ENCODE results near the gene HINT2.

Gene HINT2

DNA sequence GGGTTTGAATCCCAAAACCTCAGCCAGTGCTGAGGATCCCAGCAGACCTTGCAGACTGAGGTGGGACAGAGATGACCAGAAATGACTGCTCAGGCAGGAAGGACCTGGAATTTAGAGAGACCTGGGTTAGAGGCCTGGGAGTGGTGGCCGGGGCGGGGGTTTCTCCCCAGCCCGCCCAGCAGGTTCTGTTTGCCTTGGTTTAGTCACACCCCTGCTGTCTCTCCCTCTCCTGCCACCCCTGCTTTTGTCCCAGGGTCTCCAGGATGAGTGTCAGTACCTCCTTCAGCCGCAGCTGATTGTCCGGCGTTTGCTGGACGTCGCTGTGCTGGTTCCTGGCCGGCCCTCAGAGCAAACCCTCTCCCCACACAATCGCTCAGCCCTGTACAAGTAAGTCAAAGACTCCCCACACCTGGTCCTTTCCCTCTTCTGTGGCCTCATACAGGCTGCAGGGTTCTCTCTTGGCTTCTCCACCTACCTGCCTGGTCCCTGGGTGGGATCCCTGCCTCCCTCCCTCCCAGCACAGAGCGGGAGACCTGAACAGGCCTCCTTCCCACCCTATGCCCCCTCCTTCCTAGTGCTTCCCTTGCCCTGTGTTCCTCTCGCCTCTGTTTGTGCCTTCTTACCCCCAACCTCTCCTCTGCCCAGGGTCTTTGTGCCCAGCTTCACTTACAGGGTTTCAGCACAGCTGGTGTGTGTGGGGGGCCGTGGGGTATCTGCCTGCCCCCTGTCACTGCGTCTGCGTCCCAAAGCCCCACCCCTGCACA lies 26.2 kb upstream of the HINT2 start:
- no peak for FAIRE-seq
- TF ChIP-seq, protein P1, sequence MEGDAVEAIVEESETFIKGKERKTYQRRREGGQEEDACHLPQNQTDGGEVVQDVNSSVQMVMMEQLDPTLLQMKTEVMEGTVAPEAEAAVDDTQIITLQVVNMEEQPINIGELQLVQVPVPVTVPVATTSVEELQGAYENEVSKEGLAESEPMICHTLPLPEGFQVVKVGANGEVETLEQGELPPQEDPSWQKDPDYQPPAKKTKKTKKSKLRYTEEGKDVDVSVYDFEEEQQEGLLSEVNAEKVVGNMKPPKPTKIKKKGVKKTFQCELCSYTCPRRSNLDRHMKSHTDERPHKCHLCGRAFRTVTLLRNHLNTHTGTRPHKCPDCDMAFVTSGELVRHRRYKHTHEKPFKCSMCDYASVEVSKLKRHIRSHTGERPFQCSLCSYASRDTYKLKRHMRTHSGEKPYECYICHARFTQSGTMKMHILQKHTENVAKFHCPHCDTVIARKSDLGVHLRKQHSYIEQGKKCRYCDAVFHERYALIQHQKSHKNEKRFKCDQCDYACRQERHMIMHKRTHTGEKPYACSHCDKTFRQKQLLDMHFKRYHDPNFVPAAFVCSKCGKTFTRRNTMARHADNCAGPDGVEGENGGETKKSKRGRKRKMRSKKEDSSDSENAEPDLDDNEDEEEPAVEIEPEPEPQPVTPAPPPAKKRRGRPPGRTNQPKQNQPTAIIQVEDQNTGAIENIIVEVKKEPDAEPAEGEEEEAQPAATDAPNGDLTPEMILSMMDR (IDR thresholded peaks at IDR 0.05; ENCODE audit: insufficient read depth, missing control alignments), result no peak
- no peak for DNase-seq (ENCODE audit: insufficient read length, low spot score)

DNA sequence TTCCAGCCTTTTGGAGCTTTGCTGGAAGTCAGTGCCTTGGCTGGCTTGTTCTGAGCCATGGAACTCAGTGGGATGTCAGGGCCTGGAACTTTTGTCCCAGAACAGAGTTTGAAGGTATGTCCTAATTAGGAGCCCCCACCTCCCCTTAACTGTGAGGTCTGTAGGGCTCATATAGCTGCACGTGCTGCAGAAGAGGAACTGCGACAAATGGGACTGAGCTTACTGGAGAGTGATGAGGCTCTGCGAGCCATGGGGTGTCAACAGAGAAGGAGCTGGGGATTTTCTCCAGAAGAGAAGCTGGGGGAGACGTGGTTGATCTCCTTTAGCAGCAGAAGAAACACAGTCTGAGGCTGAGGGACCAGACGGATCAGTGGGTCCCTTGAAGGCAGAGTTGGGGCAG lies 25.1 kb upstream of the HINT2 start:
- TF ChIP-seq, protein P1 (IDR thresholded peaks at IDR 0.05; ENCODE audit: insufficient read depth, missing control alignments), result no peak
- DNase-seq (ENCODE audit: insufficient read length, low spot score) (no peak), FAIRE-seq (no peak)

DNA sequence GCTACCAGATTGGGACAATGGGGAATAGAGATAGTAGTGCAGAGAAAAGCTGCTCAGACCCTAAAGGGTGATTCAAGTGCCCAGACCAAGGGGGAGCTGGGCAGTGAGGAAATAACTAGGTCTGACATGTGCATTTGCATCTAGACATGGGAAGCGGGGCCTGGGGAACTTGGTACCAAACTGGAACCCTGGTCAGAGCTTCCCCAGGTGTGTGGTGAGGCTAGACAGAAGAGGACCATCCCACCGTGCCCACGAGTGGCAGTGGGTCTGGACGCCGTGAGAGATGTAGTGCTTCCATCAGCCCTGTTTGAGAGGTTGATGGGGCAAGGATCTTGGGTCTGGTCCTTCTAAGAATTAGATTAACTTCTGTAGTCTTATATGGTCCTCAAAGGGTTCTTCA lies 21.8 kb upstream of the HINT2 start:
- FAIRE-seq, result no peak
- DNase-seq (ENCODE audit: insufficient read length, low spot score), result no peak
- TF ChIP-seq, protein P1 (IDR thresholded peaks at IDR 0.05; ENCODE audit: insufficient read depth, missing control alignments), result no peak

DNA sequence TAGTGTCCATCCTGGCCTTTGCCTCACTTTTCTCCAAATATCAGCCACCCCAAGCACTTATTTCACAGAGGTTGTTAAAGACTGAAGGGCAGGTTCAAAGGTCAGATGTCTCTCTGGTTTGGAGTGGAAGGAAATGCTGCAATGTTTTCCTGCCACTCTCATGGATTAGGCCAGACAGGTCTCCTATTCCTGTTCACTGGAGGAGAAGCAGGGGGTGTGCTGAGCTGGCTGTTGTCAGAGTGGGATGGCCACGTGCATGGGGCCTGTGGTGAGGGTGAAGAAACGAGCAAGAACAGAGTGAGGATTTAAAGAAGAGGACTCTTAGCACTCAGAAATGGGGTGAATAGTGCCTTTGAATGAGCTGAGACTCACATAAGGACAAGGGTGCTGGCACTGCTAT lies 20.9 kb upstream of the HINT2 start:
- DNase-seq (ENCODE audit: insufficient read length, low spot score), result no peak
- FAIRE-seq, result no peak
- TF ChIP-seq, protein P1 (IDR thresholded peaks at IDR 0.05; ENCODE audit: insufficient read depth, missing control alignments), result no peak

DNA sequence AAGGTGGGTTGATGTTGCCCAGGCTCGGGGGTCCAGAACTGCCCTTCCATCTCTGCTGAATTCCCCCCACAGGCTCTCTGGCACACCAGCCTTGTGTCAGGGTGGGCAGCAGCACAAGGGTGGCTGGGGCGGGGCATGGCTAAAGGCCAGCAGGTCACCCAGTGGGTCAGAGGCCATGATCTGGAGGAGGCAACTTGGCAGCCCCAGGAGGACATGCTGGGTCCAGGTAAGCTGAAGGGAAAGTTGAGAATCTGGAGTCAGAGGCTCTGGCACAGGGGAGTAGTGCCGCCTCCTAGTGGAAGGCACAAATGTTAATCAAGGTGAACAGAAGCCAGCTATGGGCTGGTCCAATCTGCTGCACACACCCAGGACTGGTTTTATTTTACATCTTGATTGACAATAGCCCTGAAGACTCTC lies 20.4 kb upstream of the HINT2 start:
- FAIRE-seq (no peak), DNase-seq (ENCODE audit: insufficient read length, low spot score) (no peak)
- TF ChIP-seq, protein P1 (IDR thresholded peaks at IDR 0.05; ENCODE audit: insufficient read depth, missing control alignments), result peak; percentile 22

DNA sequence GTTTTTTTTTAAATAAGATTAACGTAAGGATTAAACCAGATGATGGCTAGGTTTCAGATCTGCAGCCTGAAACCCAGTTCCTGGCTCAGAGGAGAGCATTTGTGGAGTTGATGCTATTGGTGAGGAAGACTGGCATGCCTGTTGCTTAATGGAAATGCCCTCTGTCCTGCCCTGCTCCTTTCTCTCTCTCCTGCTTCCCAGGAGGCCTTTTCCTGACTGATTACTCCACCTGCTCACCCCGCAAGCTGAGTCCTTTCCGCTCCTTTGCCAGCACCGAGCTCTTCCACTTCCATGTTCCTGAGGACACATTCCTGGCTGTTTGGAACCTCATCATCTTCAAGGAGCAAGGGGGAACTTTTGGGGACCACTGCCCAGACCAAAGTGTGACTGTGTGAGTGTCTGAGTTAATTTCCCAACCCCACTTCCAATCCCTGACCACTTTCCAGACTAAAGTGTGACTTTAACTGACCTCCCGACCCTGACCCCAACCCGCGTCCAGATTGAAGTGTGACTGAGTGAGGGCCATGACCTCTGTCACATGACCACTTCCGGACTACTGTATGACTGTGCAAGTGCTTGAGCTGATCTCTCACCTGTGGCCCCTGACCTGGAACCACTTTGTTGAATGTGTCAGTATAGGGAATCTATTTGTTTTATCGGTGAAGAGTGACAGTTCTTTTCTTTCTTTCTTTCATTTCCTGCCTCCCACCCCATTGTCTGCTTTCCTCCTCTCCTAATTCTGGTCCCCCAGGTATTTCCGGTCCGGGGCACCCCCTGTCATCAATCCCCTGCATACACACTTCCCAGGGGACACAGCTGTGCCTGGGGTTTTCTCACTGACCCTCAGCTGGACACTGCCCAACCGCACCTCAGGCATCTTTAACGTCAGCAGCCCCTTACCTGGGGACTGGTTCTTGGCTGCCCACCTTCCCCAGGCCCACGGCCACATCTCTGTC lies 19.7 kb upstream of the HINT2 start:
- TF ChIP-seq, protein P1 (IDR thresholded peaks at IDR 0.05; ENCODE audit: insufficient read depth, missing control alignments), result no peak
- FAIRE-seq, result no peak
- DNase-seq (ENCODE audit: insufficient read length, low spot score), result no peak

All from D721Med (cell line).